IMR-90 (cell line): ENCODE data around the gene TRIO. TPM values are rescaled to one million over a fixed set of nuclear protein-coding genes. Genes with fewer than 3 reads are reported as not detected.

Source experiments
- ATAC-seq: fragments of 200-7000 bp; cut with Tn5 transposase; 2 replicates; pipeline ENCODE4 v1.9.1; 2020; ENCODE audit warnings: low read depth, mild to moderate bottlenecking, moderate library complexity
- BruUV-seq: library from RNA; stranded (reverse); fragments of 400-500 nt; replicated peaks from 2 replicates; lab custom pipeline; 2021; lab: Mats Ljungman, UMichigan
- CTCF ChIA-PET: fragments of 300-600 bp; formaldehyde crosslinking; extraction: SDS; loops from one replicate; lab custom pipeline; 2021; ENCODE audit warnings: antibody characterized with exemption; lab: Yijun Ruan, JAX
- POLR2A ChIA-PET: fragments of 300-600 bp; sonication (Branson Sonifier 250); formaldehyde crosslinking; loops from one replicate; lab custom pipeline; 2022; ENCODE audit warnings: antibody characterized with exemption; ENCODE audit not compliant: unreplicated experiment; lab: Charles Lee
- DNase-seq: peaks from one replicate; pipeline ENCODE4 v3.0.0; 2013
- H2AFZ ChIP-seq: replicated peaks from 2 replicates; pipeline ENCODE3; 2013; ENCODE audit warnings: low read length, mild to moderate bottlenecking; ENCODE audit not compliant: poor library complexity
- H2AK5ac ChIP-seq: 2 replicates; pipeline ENCODE4 v1.6.1; 2013; ENCODE audit warnings: low read depth, low read length, inconsistent platforms
- H2AK9ac ChIP-seq: replicated peaks from 2 replicates; pipeline ENCODE3; 2013; ENCODE audit warnings: mild to moderate bottlenecking, low read depth, low read length, moderate library complexity; ENCODE audit not compliant: poor library complexity
- H2BK120ac ChIP-seq: 2 replicates; pipeline ENCODE4 v1.6.1; 2013; ENCODE audit warnings: low read depth, low read length, inconsistent platforms
- H2BK15ac ChIP-seq: 3 replicates; pipeline ENCODE4 v1.6.1; 2013; ENCODE audit warnings: low read depth, low read length, inconsistent platforms
- H2BK20ac ChIP-seq: 2 replicates; pipeline ENCODE4 v1.6.1; 2013; ENCODE audit warnings: low read depth, mild to moderate bottlenecking, inconsistent platforms, low read length, moderate library complexity
- H2BK5ac ChIP-seq: 2 replicates; pipeline ENCODE4 v1.6.1; 2013; ENCODE audit warnings: mild to moderate bottlenecking, low read depth, low read length, inconsistent platforms; ENCODE audit not compliant: poor library complexity, severe bottlenecking
- H3K14ac ChIP-seq: replicated peaks from 2 replicates; pipeline ENCODE4 v1.6.1; 2013; ENCODE audit warnings: low read depth, low read length, inconsistent platforms
- H3K18ac ChIP-seq: 2 replicates; pipeline ENCODE4 v1.6.1; 2013; ENCODE audit warnings: low read depth, low read length, control low read depth
- H3K23ac ChIP-seq: 2 replicates; pipeline ENCODE4 v1.6.1; 2013; ENCODE audit warnings: low read depth, low read length, inconsistent platforms
- H3K27ac ChIP-seq: 2 replicates; pipeline ENCODE4 v1.5.1; 2013; ENCODE audit warnings: mild to moderate bottlenecking, control low read depth, low read length; ENCODE audit not compliant: insufficient read depth
- H3K27me3 ChIP-seq: 2 replicates; pipeline ENCODE4 v1.6.1; 2013; ENCODE audit warnings: low read length; ENCODE audit not compliant: control insufficient read depth, insufficient read depth
- H3K36me3 ChIP-seq: 2 replicates; pipeline ENCODE4 v1.6.1; 2013; ENCODE audit warnings: low read length, mixed read lengths; ENCODE audit not compliant: control insufficient read depth, insufficient read depth
- H3K4ac ChIP-seq: 2 replicates; pipeline ENCODE4 v1.6.1; 2013; ENCODE audit warnings: low read depth, low read length, inconsistent platforms
- H3K4me1 ChIP-seq: 2 replicates; pipeline ENCODE4 v1.6.1; 2013; ENCODE audit warnings: low read length, mixed read lengths; ENCODE audit not compliant: control insufficient read depth, insufficient read depth
- H3K4me2 ChIP-seq: 2 replicates; pipeline ENCODE4 v1.6.1; 2013; ENCODE audit warnings: low read depth, mild to moderate bottlenecking, control low read depth, low read length, moderate library complexity
- H3K4me3 ChIP-seq: 2 replicates; pipeline ENCODE4 v1.5.1; 2013; ENCODE audit warnings: low read depth, mild to moderate bottlenecking, control low read depth, low read length, moderate library complexity; ENCODE audit not compliant: insufficient read depth
- H3K56ac ChIP-seq: 2 replicates; pipeline ENCODE4 v1.6.1; 2013; ENCODE audit warnings: low read length, inconsistent platforms; ENCODE audit not compliant: insufficient read depth; ENCODE audit errors: extremely low read depth
- H3K79me1 ChIP-seq, 2 experiments: 2 replicates each; pipeline ENCODE4 v1.6.1; 2013; ENCODE audit warnings: low read length in 2 of 2, inconsistent platforms in 1 of 2, low read depth in 1 of 2
- H3K9ac ChIP-seq: 2 replicates; pipeline ENCODE4 v1.6.1; 2013; ENCODE audit warnings: low read depth, low read length, control low read depth
- H3K9me1 ChIP-seq: 2 replicates; pipeline ENCODE4 v1.6.1; 2013; ENCODE audit warnings: low read length, inconsistent platforms; ENCODE audit not compliant: insufficient read depth
- H3K9me3 ChIP-seq: 2 replicates; pipeline ENCODE4 v1.6.1; 2013; ENCODE audit warnings: low read length; ENCODE audit not compliant: control insufficient read depth, insufficient read depth
- H4K20me1 ChIP-seq: 2 replicates; pipeline ENCODE4 v1.6.1; 2013; ENCODE audit warnings: low read length, inconsistent platforms; ENCODE audit not compliant: insufficient read depth
- H4K5ac ChIP-seq: 2 replicates; pipeline ENCODE4 v1.6.1; 2013; ENCODE audit warnings: mild to moderate bottlenecking, low read depth, low read length, control low read depth
- H4K8ac ChIP-seq, 2 experiments: 2 replicates each; pipeline ENCODE4 v1.6.1; 2013; ENCODE audit warnings: low read depth in 2 of 2, low read length in 2 of 2, control low read depth in 1 of 2, inconsistent platforms in 1 of 2
- H4K91ac ChIP-seq: 2 replicates; pipeline ENCODE4 v1.6.1; 2013; ENCODE audit warnings: low read depth, low read length, inconsistent platforms; ENCODE audit not compliant: insufficient read depth
- BHLHE40 ChIP-seq: fragments of 150-350 bp; IDR thresholded peaks from 2 replicates; pipeline ENCODE4 v1.6.1; 2016; ENCODE audit warnings: mild to moderate bottlenecking, low read depth, low read length
- CEBPB ChIP-seq: IDR thresholded peaks from 2 replicates; pipeline ENCODE4 v1.6.1; 2012; ENCODE audit warnings: low read depth, low read length, improper control_type of control experiment
- CHD1 ChIP-seq: IDR thresholded peaks from 2 replicates; pipeline ENCODE4 v1.6.1; 2012; ENCODE audit warnings: low read depth, low read length, improper control_type of control experiment
- FOS ChIP-seq: fragments of 150-350 bp; IDR thresholded peaks from 2 replicates; pipeline ENCODE4 v1.6.1; 2016; ENCODE audit warnings: low read depth, low read length
- MAFK ChIP-seq: IDR thresholded peaks from 2 replicates; pipeline ENCODE4 v1.6.1; 2012; ENCODE audit warnings: low read depth, low read length, improper control_type of control experiment
- MAZ ChIP-seq: IDR thresholded peaks from 2 replicates; pipeline ENCODE4 v1.6.1; 2012; ENCODE audit warnings: low read depth, mild to moderate bottlenecking, low read length, improper control_type of control experiment, moderate library complexity, borderline replicate concordance
- MXI1 ChIP-seq: IDR thresholded peaks from 2 replicates; pipeline ENCODE4 v1.6.1; 2012; ENCODE audit warnings: low read depth, mild to moderate bottlenecking, low read length, moderate library complexity, borderline replicate concordance
- NFE2L2 ChIP-seq: fragments of 150-350 bp; IDR thresholded peaks from 2 replicates; pipeline ENCODE4 v1.6.1; 2016; ENCODE audit warnings: low read depth, mild to moderate bottlenecking, low read length
- POLR2A ChIP-seq: IDR thresholded peaks from 2 replicates; pipeline ENCODE4 v1.6.1; 2012; ENCODE audit warnings: mild to moderate bottlenecking, low read depth, low read length
- RAD21 ChIP-seq: IDR thresholded peaks from 2 replicates; pipeline ENCODE4 v1.6.1; 2012; ENCODE audit warnings: low read length, improper control_type of control experiment
- RCOR1 ChIP-seq: IDR thresholded peaks from 2 replicates; pipeline ENCODE4 v1.6.1; 2012; ENCODE audit warnings: mild to moderate bottlenecking, low read length, improper control_type of control experiment; ENCODE audit not compliant: insufficient replicate concordance
- RFX5 ChIP-seq: IDR thresholded peaks from 2 replicates; pipeline ENCODE4 v1.8.0; 2012; ENCODE audit warnings: low read depth, mild to moderate bottlenecking, low read length, moderate library complexity
- SMC3 ChIP-seq: fragments of 150-350 bp; IDR thresholded peaks from 2 replicates; pipeline ENCODE4 v1.6.1; 2016; ENCODE audit warnings: low read depth, mild to moderate bottlenecking, antibody characterized with exemption, low read length, moderate library complexity
- WGBS, 2 experiments: methylation state at CpG; one replicate each; pipeline versions ENCODE4 v1.1.5 to v1.1.7; 2013; ENCODE audit warnings: missing lambda C conversion rate in 2 of 2; ENCODE audit not compliant: insufficient read length in 1 of 2; ENCODE audit errors: extremely low coverage in 2 of 2; 5-methylcytosine and 5-hydroxymethylcytosine counted together
- dilution Hi-C: fragments of 300-500 bp; cut with HindIII; formaldehyde crosslinking; loops from one replicate; pipeline ENCODE4 v1.14.3; 2018; ENCODE audit warnings: low sequenced_read_pairs; ENCODE audit not compliant: unreplicated experiment
- in situ Hi-C: fragments of 300-500 bp; cut with MboI; formaldehyde crosslinking; loops from 3 replicates; pipeline ENCODE4 v1.14.3; 2019; ENCODE audit warnings: low sequenced_read_pairs, inconsistent platforms, mixed read lengths
- intact Hi-C: fragments of 100-400 bp; cut with micrococcal nuclease; formaldehyde crosslinking; loops from 2 replicates; pipeline ENCODE4 v1.10.0; 2022
- polyA plus RNA-seq, 3 experiments: library from polyadenylated mRNA; depleted of rRNA; stranded (reverse); fragments of >200 nt; gene quantifications; 2 replicates each; pipeline ENCODE4 v1.2.3, GENCODE V29; 2012; ENCODE audit warnings: low replicate concordance in 1 of 3
- total RNA-seq: library from RNA; depleted of rRNA; stranded (reverse); fragments of >200 nt; gene quantifications from 2 replicates; pipeline ENCODE4 v1.2.3, GENCODE V29; 2012
- TF ChIP-seq, protein P1 (sequence below): fragments of 150-350 bp; IDR thresholded peaks from 2 replicates; pipeline ENCODE4 v1.6.1; 2016; ENCODE audit warnings: low read depth, mild to moderate bottlenecking, low read length, moderate library complexity, borderline replicate concordance
- TF ChIP-seq, protein P2 (sequence below): conservative IDR thresholded peaks from 2 replicates; pipeline ENCODE4 v1.5.1; 2012; ENCODE audit warnings: mild to moderate bottlenecking, low read depth, low read length, improper control_type of control experiment
- TF ChIP-seq, protein P3 (sequence below): fragments of 150-350 bp; IDR thresholded peaks from 2 replicates; pipeline ENCODE4 v1.6.1; 2017; ENCODE audit warnings: mild to moderate bottlenecking, antibody characterized with exemption, low read length, low read depth

Gene TRIO
- total and polyA plus RNA-seq, 2 of the 4 experiments (the other 2 are of a cell fraction): 206 to 522 TPM

DNA sequence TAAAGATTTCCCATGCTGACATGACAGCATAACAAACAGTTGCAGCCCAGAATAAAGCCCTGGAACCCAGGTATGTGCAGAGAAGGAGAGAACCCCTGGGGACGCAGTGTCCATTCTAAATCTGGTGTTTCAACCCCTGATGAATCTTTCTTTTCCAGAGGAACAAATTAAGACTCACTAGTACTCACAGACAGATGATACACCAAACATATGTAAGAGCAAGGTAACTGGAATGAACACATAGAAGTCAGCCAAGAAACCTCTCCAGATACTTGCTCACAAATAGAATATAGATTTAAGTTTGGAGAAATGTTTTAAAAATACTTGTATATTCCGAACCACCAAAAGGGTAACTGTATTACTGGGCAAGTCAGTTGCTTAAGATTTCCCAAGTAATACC lies 307.6 kb downstream of the TRIO start:
- no peak for DNase-seq
- no peak overlapping the region for H3K9ac ChIP-seq
- peak overlapping the region; percentile 22; the same call in 1 of the 2 replicates for H3K23ac ChIP-seq
- no peak overlapping the region for H2BK120ac ChIP-seq
- H2AFZ ChIP-seq: no peak overlapping the region
- H4K20me1 ChIP-seq: peaks cover 87% of the 10 kb centered on the region
- peaks cover 38% of the 10 kb centered on the region for H3K9me1 ChIP-seq
- no peaks in the 10 kb centered on the region for H3K9me3 ChIP-seq
- H3K18ac ChIP-seq: no peak overlapping the region
- H3K14ac ChIP-seq: no peak overlapping the region
- no peak overlapping the region for H2BK15ac ChIP-seq
- no peak overlapping the region for H4K8ac ChIP-seq
- TF ChIP-seq RCOR1 (no peak), BHLHE40 (no peak), RAD21 (no peak), CEBPB (no peak), NFE2L2 (no peak), POLR2A (no peak), MXI1 (no peak), FOS (no peak), RFX5 (no peak), MAFK (no peak), MAZ (no peak), SMC3 (no peak), CHD1 (no peak)
- TF ChIP-seq, protein P1, sequence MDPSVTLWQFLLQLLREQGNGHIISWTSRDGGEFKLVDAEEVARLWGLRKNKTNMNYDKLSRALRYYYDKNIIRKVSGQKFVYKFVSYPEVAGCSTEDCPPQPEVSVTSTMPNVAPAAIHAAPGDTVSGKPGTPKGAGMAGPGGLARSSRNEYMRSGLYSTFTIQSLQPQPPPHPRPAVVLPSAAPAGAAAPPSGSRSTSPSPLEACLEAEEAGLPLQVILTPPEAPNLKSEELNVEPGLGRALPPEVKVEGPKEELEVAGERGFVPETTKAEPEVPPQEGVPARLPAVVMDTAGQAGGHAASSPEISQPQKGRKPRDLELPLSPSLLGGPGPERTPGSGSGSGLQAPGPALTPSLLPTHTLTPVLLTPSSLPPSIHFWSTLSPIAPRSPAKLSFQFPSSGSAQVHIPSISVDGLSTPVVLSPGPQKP: no peak
- TF ChIP-seq, protein P2, sequence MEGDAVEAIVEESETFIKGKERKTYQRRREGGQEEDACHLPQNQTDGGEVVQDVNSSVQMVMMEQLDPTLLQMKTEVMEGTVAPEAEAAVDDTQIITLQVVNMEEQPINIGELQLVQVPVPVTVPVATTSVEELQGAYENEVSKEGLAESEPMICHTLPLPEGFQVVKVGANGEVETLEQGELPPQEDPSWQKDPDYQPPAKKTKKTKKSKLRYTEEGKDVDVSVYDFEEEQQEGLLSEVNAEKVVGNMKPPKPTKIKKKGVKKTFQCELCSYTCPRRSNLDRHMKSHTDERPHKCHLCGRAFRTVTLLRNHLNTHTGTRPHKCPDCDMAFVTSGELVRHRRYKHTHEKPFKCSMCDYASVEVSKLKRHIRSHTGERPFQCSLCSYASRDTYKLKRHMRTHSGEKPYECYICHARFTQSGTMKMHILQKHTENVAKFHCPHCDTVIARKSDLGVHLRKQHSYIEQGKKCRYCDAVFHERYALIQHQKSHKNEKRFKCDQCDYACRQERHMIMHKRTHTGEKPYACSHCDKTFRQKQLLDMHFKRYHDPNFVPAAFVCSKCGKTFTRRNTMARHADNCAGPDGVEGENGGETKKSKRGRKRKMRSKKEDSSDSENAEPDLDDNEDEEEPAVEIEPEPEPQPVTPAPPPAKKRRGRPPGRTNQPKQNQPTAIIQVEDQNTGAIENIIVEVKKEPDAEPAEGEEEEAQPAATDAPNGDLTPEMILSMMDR: no peak
- TF ChIP-seq, protein P3, sequence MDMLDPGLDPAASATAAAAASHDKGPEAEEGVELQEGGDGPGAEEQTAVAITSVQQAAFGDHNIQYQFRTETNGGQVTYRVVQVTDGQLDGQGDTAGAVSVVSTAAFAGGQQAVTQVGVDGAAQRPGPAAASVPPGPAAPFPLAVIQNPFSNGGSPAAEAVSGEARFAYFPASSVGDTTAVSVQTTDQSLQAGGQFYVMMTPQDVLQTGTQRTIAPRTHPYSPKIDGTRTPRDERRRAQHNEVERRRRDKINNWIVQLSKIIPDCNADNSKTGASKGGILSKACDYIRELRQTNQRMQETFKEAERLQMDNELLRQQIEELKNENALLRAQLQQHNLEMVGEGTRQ: no peak
- no peak overlapping the region for H3K4me2 ChIP-seq
- peaks cover 35% of the 10 kb centered on the region for H3K36me3 ChIP-seq
- CTCF ChIA-PET: no interaction called here
- H3K79me1 ChIP-seq: peaks cover 38 to 85% of the 10 kb centered on the region in 2 experiments
- H3K4ac ChIP-seq: no peak overlapping the region
- H2AK9ac ChIP-seq: no peak overlapping the region
- no peaks in the 10 kb centered on the region for H3K27me3 ChIP-seq
- in situ Hi-C loops: no loop called here
- intact Hi-C loops: no loop called here
- peaks cover 34% of the 10 kb centered on the region for H3K4me1 ChIP-seq
- no peak overlapping the region for H2BK5ac ChIP-seq
- ATAC-seq: no peak
- BruUV-seq: no TSS peak
- no peak overlapping the region for H3K27ac ChIP-seq
- H4K91ac ChIP-seq: no peak overlapping the region
- no peak overlapping the region for H3K56ac ChIP-seq
- dilution Hi-C loops: no loop called here
- no peak overlapping the region for H2BK20ac ChIP-seq
- H2AK5ac ChIP-seq: no peak overlapping the region
- no peak overlapping the region for H3K4me3 ChIP-seq
- POLR2A ChIA-PET: no interaction called here
- H4K5ac ChIP-seq: no peak overlapping the region
- WGBS, 2 experiments: no CpG with 5 or more reads among the region's 2 CpGs
